ENCODE results near the gene PCSK5. TPM values are rescaled to one million over a fixed set of nuclear protein-coding genes. Genes with fewer than 3 reads are reported as not detected.
A peak's percentile ranks its signal among the peaks of the same experiment; 100 is the strongest.

Gene PCSK5
- total RNA-seq, 1 donor from 2014 or later: 18.3 TPM

DNA sequence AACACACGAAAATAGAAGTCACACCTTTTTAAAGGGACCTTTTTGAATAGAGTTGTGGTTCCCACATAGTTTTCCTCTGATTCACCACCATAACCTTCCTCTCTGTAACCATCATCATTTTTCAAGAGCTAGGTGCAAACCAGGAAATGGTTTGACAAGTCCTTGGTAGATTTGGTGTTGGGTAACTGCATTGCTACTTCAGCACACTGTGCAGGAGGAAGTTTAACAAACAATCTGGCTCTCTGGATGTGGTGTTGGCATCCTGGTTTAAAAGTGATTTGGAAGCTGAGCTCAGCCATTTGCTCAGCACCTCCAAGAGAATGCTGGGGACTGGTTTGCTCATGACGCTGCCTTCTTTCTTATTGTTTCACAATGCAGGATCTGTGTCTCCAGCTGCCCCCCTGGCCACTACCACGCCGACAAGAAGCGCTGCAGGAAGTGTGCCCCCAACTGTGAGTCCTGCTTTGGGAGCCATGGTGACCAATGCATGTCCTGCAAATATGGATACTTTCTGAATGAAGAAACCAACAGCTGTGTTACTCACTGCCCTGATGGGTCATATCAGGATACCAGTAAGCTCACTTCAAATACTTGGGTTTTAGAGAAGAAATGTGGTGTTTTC is 290.7 kb downstream of the PCSK5 start:
- H3K27ac Mint-ChIP-seq (ENCODE audit: unreplicated experiment): peak overlapping the region; percentile 50
- H3K4me3 Mint-ChIP-seq (ENCODE audit: unreplicated experiment): no peak overlapping the region
- peaks cover 17% of the 10 kb centered on the region for H3K36me3 Mint-ChIP-seq (ENCODE audit: unreplicated experiment)
- no peak for DNase-seq (ENCODE audit: extremely low spot score, unreplicated experiment)
- peaks cover 17% of the 10 kb centered on the region for H3K4me1 Mint-ChIP-seq (ENCODE audit: unreplicated experiment)
- no peaks in the 10 kb centered on the region for H3K9me3 Mint-ChIP-seq (ENCODE audit: unreplicated experiment)
- no peaks in the 10 kb centered on the region for H3K27me3 Mint-ChIP-seq (ENCODE audit: unreplicated experiment)
- TF ChIP-seq, protein P1, sequence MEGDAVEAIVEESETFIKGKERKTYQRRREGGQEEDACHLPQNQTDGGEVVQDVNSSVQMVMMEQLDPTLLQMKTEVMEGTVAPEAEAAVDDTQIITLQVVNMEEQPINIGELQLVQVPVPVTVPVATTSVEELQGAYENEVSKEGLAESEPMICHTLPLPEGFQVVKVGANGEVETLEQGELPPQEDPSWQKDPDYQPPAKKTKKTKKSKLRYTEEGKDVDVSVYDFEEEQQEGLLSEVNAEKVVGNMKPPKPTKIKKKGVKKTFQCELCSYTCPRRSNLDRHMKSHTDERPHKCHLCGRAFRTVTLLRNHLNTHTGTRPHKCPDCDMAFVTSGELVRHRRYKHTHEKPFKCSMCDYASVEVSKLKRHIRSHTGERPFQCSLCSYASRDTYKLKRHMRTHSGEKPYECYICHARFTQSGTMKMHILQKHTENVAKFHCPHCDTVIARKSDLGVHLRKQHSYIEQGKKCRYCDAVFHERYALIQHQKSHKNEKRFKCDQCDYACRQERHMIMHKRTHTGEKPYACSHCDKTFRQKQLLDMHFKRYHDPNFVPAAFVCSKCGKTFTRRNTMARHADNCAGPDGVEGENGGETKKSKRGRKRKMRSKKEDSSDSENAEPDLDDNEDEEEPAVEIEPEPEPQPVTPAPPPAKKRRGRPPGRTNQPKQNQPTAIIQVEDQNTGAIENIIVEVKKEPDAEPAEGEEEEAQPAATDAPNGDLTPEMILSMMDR (IDR thresholded peaks at IDR 0.05): no peak

DNA sequence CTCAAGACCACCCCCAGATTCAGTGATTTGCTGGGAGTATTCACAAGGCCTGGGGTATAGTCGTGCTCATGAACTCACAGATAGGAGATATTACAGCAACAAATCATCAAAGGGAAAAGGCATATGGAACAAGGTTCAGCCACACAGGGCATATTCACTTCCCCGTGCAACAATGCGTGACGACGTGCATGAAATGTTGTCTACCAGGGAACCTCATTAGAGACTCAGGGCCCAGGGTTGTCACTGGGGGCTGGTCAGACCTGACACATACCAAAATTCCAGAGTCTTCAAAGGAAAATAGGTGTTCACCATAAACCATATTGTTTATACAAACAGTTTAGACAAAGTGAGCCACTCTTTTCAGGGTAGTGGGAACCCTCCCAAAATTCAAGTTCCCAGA is 291.3 kb downstream of the PCSK5 start:
- H3K36me3 Mint-ChIP-seq (ENCODE audit: unreplicated experiment): peaks cover 18% of the 10 kb centered on the region

GRCh38 chr9:76185432-76185831 is 295.0 kb downstream of the PCSK5 start:
- TF ChIP-seq, protein P1 (IDR thresholded peaks at IDR 0.05): no peak
- Mint-ChIP-seq H3K27me3 (ENCODE audit: unreplicated experiment) (no peaks in the 10 kb centered on the region), H3K4me3 (ENCODE audit: unreplicated experiment) (no peak overlapping the region), H3K4me1 (ENCODE audit: unreplicated experiment) (peaks cover 14% of the 10 kb centered on the region), H3K27ac (ENCODE audit: unreplicated experiment) (no peak overlapping the region), H3K9me3 (ENCODE audit: unreplicated experiment) (no peaks in the 10 kb centered on the region), H3K36me3 (ENCODE audit: unreplicated experiment) (peaks cover 26% of the 10 kb centered on the region)
- no peak for DNase-seq (ENCODE audit: extremely low spot score, unreplicated experiment)

More for the DNA sequence above, 291.3 kb downstream of the PCSK5 start:
- Mint-ChIP-seq H3K27ac (ENCODE audit: unreplicated experiment) (no peak overlapping the region), H3K4me3 (ENCODE audit: unreplicated experiment) (no peak overlapping the region), H3K4me1 (ENCODE audit: unreplicated experiment) (peaks cover 14% of the 10 kb centered on the region), H3K9me3 (ENCODE audit: unreplicated experiment) (no peaks in the 10 kb centered on the region), H3K27me3 (ENCODE audit: unreplicated experiment) (no peaks in the 10 kb centered on the region)
- TF ChIP-seq, protein P1 (IDR thresholded peaks at IDR 0.05): no peak
- DNase-seq (ENCODE audit: extremely low spot score, unreplicated experiment): no peak

DNA sequence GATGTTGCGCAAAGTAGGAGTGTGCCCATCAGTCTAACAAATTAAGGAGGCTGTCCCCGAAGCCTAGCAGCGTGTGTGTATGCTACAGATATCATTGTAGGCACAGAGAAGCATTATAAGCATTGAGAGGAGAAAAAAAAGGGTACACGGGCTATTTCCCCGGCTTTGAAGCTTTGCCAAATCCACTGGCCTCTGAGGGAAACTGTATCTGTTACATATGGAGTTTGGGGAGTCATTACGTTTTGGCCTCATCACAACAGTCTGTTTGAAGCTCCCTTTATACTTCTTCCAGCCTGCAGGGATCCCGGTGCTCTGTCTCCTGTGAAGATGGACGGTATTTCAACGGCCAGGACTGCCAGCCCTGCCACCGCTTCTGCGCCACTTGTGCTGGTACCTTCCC is 297.8 kb downstream of the PCSK5 start:
- no peak overlapping the region for H3K4me3 Mint-ChIP-seq (ENCODE audit: unreplicated experiment)
- TF ChIP-seq, protein P1 (IDR thresholded peaks at IDR 0.05): no peak
- no peaks in the 10 kb centered on the region for H3K9me3 Mint-ChIP-seq (ENCODE audit: unreplicated experiment)
- no peak for DNase-seq (ENCODE audit: extremely low spot score, unreplicated experiment)
- H3K27me3 Mint-ChIP-seq (ENCODE audit: unreplicated experiment): no peaks in the 10 kb centered on the region
- H3K27ac Mint-ChIP-seq (ENCODE audit: unreplicated experiment): no peak overlapping the region
- no peaks in the 10 kb centered on the region for H3K4me1 Mint-ChIP-seq (ENCODE audit: unreplicated experiment)
- peaks cover 32% of the 10 kb centered on the region for H3K36me3 Mint-ChIP-seq (ENCODE audit: unreplicated experiment)

- TF ChIP-seq, protein P1 (IDR thresholded peaks at IDR 0.05): no peak
- Mint-ChIP-seq H3K9me3 (ENCODE audit: unreplicated experiment) (no peaks in the 10 kb centered on the region), H3K27ac (ENCODE audit: unreplicated experiment) (no peak overlapping the region), H3K27me3 (ENCODE audit: unreplicated experiment) (no peaks in the 10 kb centered on the region), H3K4me1 (ENCODE audit: unreplicated experiment) (no peaks in the 10 kb centered on the region), H3K36me3 (ENCODE audit: unreplicated experiment) (peaks cover 30% of the 10 kb centered on the region), H3K4me3 (ENCODE audit: unreplicated experiment) (no peak overlapping the region)
- no peak for DNase-seq (ENCODE audit: extremely low spot score, unreplicated experiment)
Observed at GRCh38 chr9:76188905-76189304, 298.4 kb downstream of the PCSK5 start.
